HepG2 (cell line): ENCODE measurements around the gene IFNA2. TPM values are rescaled to one million over a fixed set of nuclear protein-coding genes. Genes with fewer than 3 reads are reported as not detected.

Experiments used
- ELF1 ChIP-seq: sonication (generic); formaldehyde crosslinking; IDR thresholded peaks from 2 replicates; pipeline ENCODE4 v1.4.0; 2020; ENCODE audit warnings: missing genetic modification reagents
- FOSL2 ChIP-seq: sonication (generic); formaldehyde crosslinking; IDR thresholded peaks from 2 replicates; pipeline ENCODE4 v1.4.0; 2020; ENCODE audit warnings: missing genetic modification reagents
- HMGA1 ChIP-seq: sonication (generic); formaldehyde crosslinking; conservative IDR thresholded peaks from 2 replicates; pipeline ENCODE4 v1.4.0; 2020; ENCODE audit warnings: missing genetic modification reagents
- HMGXB3 ChIP-seq: sonication (generic); formaldehyde crosslinking; IDR thresholded peaks from 2 replicates; pipeline ENCODE4 v1.4.0; 2020; ENCODE audit warnings: missing genetic modification reagents, borderline replicate concordance
- NRL ChIP-seq: sonication (generic); formaldehyde crosslinking; IDR thresholded peaks from 2 replicates; pipeline ENCODE4 v1.5.0; 2020; ENCODE audit warnings: missing genetic modification reagents, mild to moderate bottlenecking, moderate library complexity, borderline replicate concordance
- ONECUT2 ChIP-seq: sonication (generic); formaldehyde crosslinking; IDR thresholded peaks from 2 replicates; pipeline ENCODE4 v1.4.0; 2020; ENCODE audit warnings: missing genetic modification reagents
- SIX1 ChIP-seq: sonication (generic); formaldehyde crosslinking; IDR thresholded peaks from 2 replicates; pipeline ENCODE4 v1.4.0; 2020; ENCODE audit warnings: missing genetic modification reagents, borderline replicate concordance
- TAF15 ChIP-seq: fragments of 200-400 bp; formaldehyde crosslinking; IDR thresholded peaks from one replicate; pipeline ENCODE4 v1.6.1; 2018; ENCODE audit warnings: mild to moderate bottlenecking, low read depth, low read length; ENCODE audit not compliant: poor library complexity, severe bottlenecking
- ZSCAN20 ChIP-seq: sonication (generic); formaldehyde crosslinking; IDR thresholded peaks from 2 replicates; pipeline ENCODE4 v1.4.0; 2020; ENCODE audit warnings: missing genetic modification reagents, mild to moderate bottlenecking, borderline replicate concordance
- polyA plus RNA-seq, 8 experiments: library from polyadenylated mRNA; depleted of rRNA in 3 of 8; stranded (reverse) in 7 of 8; unstranded in 1 of 8; fragments of >200 nt; fragmentation: Illumina TruSeq in 4 of 8; extraction: Trizol in 4 of 8; gene quantifications; 2 replicates each; pipeline versions ENCODE4 v1.2.1 to v1.2.3, GENCODE V29; 2011 to 2016; ENCODE audit warnings: low read depth in 4 of 8, missing spikeins in 1 of 8, mixed read lengths in 1 of 8; ENCODE audit not compliant: insufficient read depth in 1 of 8
- total RNA-seq, 5 experiments: library from RNA; depleted of rRNA; stranded (reverse); fragments of >200 nt; fragmentation: Illumina TruSeq; extraction: Trizol; gene quantifications; 2 replicates each; pipeline ENCODE4 v1.2.3, GENCODE V29; 2016; ENCODE audit warnings: low read depth in 1 of 5
- TF ChIP-seq, protein P1 (sequence below): sonication (generic); formaldehyde crosslinking; IDR thresholded peaks from 2 replicates; pipeline ENCODE4 v1.5.1; 2020; ENCODE audit warnings: missing genetic modification reagents, mild to moderate bottlenecking, borderline replicate concordance
- TF ChIP-seq, protein P2 (sequence below): sonication (generic); formaldehyde crosslinking; IDR thresholded peaks from 2 replicates; pipeline ENCODE4 v1.4.0; 2020; ENCODE audit warnings: mild to moderate bottlenecking, missing genetic modification reagents, borderline replicate concordance
- TF ChIP-seq, protein P3 (sequence below): IDR thresholded peaks from 2 replicates; pipeline ENCODE4 v1.6.1; 2016; ENCODE audit warnings: low read depth

IFNA2 gene
- total and polyA plus RNA-seq, 2 of the 13 experiments (the other 11 are each of a cell fraction or from before 2014, with no cell fraction given) = not detected

DNA sequence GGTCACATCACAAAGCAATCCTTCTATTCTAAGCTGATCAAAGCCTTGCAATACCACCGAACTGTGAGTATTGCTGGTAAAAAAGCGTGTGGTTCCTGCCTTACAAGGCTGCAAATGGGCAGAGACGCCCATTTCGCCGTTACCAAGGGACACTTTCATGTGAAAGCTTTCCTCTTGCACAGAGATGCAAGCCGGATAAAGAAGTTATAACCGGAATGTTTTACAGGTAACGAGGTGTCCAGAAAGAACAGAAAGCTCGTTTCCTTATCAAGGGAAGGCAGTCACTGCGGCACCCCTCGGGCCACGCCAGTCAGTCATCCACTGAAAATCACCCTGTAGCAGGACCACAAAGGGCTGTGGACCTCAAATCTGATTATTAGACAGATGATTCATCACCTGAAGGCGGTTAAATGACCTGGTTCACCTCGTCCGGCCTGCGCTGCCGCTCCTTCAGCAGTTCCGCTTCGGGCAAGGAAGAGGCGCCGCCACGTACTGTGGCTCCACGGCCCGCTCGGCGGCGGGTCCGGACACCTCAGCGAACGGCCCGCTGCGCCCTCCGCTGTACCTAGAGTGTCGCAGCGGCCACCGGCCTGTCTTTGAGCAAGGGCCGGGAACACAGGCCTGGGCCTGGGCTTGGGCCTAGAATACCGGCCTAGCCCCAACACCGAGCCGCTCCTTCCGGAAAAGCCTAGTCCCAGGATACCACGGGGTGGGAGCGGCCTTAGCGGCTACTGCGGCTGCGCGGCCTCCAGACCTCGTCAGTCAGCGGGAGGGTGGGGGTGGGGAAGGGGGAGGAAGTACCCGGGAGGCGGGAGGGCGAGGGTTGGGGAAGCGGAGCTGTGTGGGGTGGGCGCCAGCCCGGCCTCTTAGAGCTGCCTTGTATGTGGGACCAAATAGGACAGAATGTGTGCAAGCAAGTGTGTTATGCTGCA, 50.2 kb downstream of the IFNA2 start, which contains the start of gene KLHL9 (continued):
- TF ChIP-seq, protein P1, sequence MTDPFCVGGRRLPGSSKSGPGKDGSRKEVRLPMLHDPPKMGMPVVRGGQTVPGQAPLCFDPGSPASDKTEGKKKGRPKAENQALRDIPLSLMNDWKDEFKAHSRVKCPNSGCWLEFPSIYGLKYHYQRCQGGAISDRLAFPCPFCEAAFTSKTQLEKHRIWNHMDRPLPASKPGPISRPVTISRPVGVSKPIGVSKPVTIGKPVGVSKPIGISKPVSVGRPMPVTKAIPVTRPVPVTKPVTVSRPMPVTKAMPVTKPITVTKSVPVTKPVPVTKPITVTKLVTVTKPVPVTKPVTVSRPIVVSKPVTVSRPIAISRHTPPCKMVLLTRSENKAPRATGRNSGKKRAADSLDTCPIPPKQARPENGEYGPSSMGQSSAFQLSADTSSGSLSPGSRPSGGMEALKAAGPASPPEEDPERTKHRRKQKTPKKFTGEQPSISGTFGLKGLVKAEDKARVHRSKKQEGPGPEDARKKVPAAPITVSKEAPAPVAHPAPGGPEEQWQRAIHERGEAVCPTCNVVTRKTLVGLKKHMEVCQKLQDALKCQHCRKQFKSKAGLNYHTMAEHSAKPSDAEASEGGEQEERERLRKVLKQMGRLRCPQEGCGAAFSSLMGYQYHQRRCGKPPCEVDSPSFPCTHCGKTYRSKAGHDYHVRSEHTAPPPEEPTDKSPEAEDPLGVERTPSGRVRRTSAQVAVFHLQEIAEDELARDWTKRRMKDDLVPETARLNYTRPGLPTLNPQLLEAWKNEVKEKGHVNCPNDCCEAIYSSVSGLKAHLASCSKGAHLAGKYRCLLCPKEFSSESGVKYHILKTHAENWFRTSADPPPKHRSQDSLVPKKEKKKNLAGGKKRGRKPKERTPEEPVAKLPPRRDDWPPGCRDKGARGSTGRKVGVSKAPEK (CRISPR knock-in tag) = no peak
- no peak for TF ChIP-seq TAF15
- peak; percentile 90 for TF ChIP-seq ELF1 (CRISPR knock-in tag)
- TF ChIP-seq, protein P2, sequence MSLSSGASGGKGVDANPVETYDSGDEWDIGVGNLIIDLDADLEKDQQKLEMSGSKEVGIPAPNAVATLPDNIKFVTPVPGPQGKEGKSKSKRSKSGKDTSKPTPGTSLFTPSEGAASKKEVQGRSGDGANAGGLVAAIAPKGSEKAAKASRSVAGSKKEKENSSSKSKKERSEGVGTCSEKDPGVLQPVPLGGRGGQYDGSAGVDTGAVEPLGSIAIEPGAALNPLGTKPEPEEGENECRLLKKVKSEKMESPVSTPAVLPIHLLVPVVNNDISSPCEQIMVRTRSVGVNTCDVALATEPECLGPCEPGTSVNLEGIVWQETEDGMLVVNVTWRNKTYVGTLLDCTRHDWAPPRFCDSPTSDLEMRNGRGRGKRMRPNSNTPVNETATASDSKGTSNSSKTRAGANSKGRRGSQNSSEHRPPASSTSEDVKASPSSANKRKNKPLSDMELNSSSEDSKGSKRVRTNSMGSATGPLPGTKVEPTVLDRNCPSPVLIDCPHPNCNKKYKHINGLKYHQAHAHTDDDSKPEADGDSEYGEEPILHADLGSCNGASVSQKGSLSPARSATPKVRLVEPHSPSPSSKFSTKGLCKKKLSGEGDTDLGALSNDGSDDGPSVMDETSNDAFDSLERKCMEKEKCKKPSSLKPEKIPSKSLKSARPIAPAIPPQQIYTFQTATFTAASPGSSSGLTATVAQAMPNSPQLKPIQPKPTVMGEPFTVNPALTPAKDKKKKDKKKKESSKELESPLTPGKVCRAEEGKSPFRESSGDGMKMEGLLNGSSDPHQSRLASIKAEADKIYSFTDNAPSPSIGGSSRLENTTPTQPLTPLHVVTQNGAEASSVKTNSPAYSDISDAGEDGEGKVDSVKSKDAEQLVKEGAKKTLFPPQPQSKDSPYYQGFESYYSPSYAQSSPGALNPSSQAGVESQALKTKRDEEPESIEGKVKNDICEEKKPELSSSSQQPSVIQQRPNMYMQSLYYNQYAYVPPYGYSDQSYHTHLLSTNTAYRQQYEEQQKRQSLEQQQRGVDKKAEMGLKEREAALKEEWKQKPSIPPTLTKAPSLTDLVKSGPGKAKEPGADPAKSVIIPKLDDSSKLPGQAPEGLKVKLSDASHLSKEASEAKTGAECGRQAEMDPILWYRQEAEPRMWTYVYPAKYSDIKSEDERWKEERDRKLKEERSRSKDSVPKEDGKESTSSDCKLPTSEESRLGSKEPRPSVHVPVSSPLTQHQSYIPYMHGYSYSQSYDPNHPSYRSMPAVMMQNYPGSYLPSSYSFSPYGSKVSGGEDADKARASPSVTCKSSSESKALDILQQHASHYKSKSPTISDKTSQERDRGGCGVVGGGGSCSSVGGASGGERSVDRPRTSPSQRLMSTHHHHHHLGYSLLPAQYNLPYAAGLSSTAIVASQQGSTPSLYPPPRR (CRISPR knock-in tag) = no peak
- peak; percentile 68; the same call in 1 of the 2 replicates for TF ChIP-seq ZSCAN20 (CRISPR knock-in tag)
- peak; percentile 31; the same call in 1 of the 2 replicates for TF ChIP-seq FOSL2 (CRISPR knock-in tag)
- 0 out of 2 replicates have a peak, but pooled peaks have one; percentile 25 for TF ChIP-seq NRL (CRISPR knock-in tag)
- TF ChIP-seq ONECUT2 (CRISPR knock-in tag) = no peak
- TF ChIP-seq, protein P3, sequence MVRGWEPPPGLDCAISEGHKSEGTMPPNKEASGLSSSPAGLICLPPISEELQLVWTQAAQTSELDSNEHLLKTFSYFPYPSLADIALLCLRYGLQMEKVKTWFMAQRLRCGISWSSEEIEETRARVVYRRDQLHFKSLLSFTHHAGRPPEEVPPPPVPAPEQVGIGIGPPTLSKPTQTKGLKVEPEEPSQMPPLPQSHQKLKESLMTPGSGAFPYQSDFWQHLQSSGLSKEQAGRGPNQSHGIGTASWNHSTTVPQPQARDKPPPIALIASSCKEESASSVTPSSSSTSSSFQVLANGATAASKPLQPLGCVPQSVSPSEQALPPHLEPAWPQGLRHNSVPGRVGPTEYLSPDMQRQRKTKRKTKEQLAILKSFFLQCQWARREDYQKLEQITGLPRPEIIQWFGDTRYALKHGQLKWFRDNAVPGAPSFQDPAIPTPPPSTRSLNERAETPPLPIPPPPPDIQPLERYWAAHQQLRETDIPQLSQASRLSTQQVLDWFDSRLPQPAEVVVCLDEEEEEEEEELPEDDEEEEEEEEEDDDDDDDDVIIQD (CRISPR knock-in tag) = 0 out of 2 replicates have a peak, but pooled peaks have one; percentile 13
- no peak for TF ChIP-seq SIX1 (CRISPR knock-in tag)
- TF ChIP-seq HMGA1 (CRISPR knock-in tag) = no peak
- 0 out of 2 replicates have a peak, but pooled peaks have one; percentile 54 for TF ChIP-seq HMGXB3
